GM20431 (cell line): ENCODE measurements around the gene BRF1.

Experiments used
- in situ Hi-C: fragments of 300-500 bp; cut with MseI, MboI; formaldehyde crosslinking; loops from one replicate; pipeline ENCODE4 v1.15.0; 2020; ENCODE audit warnings: low sequenced_read_pairs; ENCODE audit not compliant: unreplicated experiment

BRF1 gene

DNA sequence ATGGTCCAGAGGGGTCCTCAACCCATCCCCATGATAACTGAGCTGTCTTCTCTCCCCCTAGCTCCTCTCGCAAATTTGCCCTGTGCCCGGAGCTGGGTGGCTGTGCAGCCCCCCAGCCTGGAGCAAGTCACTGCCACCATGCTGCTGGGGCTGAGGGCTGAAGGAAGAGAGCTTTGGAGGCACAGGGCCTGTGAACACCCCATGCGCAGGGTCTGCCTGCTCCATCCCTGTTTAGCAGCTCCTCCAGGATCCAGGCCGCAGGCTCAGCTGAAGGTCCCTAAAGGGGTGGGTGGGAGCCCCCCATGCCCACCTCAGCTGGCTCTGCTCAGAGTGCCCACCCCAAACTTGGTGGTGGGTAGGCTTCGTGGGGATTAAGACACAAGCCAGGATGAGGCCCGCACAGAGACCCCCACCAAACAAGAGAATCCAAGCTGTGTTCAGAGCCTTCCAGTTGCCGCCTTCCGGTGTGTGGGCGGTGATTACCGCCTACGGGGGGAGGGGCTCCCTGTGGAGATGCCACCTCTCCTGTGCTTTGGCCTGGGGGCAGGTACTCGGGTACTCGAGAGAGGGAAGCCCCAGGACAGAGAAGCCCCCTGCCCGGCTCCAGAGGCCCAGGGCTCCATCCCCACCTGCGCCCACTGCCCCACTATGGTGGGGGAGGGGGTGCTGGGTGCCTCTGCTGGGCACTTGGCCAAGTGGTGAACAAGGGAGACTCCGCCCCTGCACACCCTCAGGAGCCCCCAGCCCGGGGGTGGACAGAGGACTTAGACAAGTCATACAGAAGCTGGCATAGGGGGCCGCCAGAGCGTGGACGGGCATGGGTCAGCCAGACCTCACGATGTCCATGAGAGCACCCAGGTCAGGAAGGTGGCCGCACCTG is 130.8 kb downstream of the BRF1 start:
- in situ Hi-C loops: no loop called here

DNA sequence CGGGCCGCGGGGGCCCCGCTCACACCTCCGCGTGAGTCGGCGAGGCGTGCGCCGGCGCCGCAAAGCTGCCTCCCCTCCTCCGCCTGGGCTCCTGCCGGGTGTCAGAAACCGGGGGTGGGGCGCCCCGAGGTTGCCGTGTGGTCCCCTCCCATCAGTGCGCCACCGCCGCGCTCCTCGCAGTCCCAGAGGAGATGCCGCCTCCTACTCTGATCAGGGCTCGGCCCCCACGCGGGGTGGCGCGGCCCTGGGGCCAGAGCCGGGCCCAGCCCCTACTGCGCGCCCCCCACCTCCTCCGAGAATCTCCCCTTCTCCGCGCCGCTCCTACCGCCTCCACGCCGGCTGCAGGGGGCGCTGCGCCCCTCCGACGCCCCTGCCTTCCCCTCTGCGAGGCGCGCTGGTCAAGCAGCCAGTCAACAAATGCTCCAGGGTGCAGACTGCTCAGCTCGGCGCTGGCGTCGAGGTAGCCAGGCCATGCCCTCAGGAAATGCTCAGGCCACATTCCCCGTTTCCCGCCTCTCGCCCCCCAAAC is 131.8 kb downstream of the BRF1 start:
- in situ Hi-C loops: no loop called here

- in situ Hi-C loops: no loop called here
Measured at GRCh38 chr14:105168496-105168978, 132.3 kb downstream of the BRF1 start, which contains the start of gene JAG2. Gene JAG2, minus strand, starts transcription at chr14:105168776. Its CDS starts 356 bp downstream, at chr14:105168420.

DNA sequence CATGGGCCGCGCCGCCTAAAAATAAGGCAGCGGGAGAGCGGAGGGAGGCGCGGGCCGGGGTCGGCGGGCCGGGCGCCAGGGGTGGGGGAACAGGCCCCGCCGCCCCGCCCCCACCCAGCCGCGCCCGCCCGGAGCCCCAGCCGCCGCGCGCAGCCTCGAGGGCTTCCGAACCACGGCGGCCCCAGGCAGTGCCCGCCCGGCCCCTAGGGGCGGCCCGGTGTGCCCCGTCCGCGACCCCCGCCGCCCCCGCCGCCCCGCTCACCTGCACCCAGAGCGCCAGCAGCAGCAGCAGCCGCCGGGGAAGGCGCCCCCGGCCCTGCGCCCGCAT is 132.7 kb downstream of the BRF1 start:
- in situ Hi-C loops: no loop called here

- in situ Hi-C loops: no loop called here
Measured at GRCh38 chr14:105167303-105168092, 133.3 kb downstream of the BRF1 start.

GRCh38 chr14:105166571-105167302 is 134.1 kb downstream of the BRF1 start:
- in situ Hi-C loops: no loop called here

DNA sequence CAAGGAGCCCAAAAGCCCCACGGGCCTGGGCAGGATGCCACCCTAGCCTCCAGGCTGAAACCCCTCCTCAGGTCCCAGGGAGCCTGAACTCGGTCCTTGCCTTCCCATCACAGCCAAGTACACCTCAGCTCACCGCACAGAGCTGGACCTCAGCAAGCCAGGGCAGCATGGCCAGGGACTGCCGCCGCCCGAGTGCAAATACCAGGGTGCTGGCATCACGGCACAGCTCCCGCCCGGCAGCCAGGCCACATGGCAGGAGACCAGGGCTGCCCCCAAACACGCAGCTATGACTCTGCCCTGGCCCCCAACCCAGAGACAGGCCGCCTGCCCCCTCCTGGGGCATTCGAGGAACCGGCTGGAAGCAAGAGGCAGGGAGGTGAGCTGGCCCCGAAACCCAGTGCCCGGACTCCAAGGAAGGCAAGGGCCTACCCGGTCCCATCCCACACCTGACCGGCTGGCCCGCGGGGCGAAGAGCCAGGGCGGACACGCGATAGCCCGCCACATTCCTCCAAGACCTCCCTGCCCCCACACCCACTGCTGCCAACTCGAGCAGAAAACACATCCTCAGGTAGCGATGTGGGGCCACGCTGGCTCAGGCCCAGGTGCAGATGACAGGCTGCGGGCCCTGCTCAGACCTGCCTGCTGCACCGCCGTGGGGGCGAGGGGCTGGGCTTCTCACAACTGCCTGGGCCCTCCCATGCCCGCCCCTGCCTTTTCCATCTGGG is 134.9 kb downstream of the BRF1 start:
- in situ Hi-C loops: no loop called here

DNA sequence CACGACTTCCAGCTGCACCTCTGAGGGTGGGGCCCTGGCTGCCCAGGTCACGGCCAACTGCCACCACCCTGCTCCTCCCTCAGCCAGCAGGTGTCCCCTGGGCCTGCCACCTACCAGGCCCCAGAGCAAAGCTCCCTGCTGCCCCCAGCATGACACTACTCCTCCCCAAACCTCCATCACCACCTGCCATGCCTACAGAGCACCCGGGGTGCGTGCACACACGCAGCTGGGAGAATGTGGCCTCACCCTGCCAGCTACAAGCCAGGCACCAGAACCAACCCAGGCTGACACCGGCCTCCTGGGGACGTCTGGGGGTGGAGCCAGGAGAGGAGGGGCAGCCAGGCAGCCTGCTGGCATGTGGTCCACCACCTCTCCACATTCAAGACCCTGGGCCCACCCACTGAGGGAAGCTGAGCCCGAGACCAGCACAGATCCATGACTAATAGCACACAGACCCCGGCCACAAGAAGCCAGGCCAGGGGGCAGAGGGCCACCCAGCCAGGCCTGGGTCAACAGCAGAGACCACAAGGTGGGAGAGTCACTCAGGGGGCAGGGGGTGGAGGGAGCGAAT is 135.6 kb downstream of the BRF1 start:
- in situ Hi-C loops: no loop called here

- in situ Hi-C loops: no loop called here
Measured at GRCh38 chr14:105163040-105163742, 137.6 kb downstream of the BRF1 start.

- in situ Hi-C loops: no loop called here
Measured at GRCh38 chr14:105162669-105162979, 138.2 kb downstream of the BRF1 start.

- in situ Hi-C loops: no loop called here
Measured at GRCh38 chr14:105161964-105162668, 138.7 kb downstream of the BRF1 start.

DNA sequence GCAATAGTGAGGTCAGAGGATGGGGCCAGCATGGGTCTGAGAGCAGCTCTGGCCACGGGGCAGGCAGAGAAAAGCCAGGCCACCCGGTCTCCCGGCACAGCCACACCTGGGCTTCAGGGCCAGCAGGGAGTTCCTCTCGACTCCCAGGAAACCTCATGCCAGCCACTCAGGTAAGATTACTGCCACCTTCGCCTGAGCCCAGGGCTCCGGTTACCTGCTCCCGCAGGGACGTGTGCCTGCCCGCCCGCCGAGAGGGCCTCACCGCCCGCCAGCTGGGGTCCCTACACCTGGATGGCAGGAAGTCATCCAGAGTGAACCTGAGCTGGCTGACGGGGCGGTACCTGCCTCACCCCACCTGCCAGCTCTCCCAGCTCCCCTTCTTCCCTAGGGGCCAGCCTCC is 139.5 kb downstream of the BRF1 start:
- in situ Hi-C loops: no loop called here

DNA sequence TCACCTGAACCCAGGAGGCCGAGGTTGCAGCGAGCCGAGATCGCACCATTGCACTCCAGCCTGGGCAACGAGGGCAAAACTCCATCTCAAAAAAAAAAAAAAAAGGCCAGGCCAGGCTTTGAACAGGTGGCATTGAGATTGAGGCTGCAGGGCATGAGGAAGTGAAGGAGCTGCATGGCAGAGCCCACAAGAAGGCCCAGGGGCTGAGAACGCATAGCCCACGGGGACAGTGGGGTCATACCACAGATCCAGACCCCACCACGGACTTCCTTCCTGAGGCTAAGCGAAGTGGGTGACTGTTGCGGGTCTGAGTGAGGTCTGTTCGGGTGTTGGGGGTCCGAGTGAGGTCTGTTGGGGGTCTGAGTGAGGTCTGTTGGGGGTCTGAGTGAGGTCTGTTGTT is 140.0 kb downstream of the BRF1 start:
- in situ Hi-C loops: no loop called here

DNA sequence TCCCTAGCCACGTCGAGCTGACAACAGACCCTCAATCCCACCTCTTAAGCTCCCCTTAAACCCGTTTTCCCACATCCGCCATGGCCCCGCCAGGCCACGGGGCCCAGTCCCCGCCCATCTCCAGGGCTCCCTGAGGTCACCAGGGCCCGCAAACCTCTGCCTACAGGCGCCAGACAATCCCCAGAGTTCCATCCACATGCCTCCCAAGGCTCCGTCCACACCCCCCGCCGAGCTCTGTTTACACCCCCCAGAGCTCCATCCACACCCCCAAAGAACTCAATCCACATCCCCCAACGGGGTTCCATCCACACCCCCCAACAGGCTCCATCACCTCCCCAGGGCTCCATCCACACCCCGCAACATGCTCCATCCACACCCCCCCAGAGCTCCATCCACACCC is 141.5 kb downstream of the BRF1 start:
- in situ Hi-C loops: no loop called here
